Smooth muscle cell (in vitro differentiated cells): ENCODE results near the gene CCDC170. TPM values are rescaled to one million over a fixed set of nuclear protein-coding genes. Genes with fewer than 3 reads are reported as not detected.

Source experiments
- DNase-seq: peaks from one replicate; lab custom pipeline; 2025; ENCODE audit not compliant: unreplicated experiment; lab: John Stamatoyannopoulos, UW
- H2AFZ ChIP-seq: fragments of 200-600 bp; sonication (generic); 2 replicates; pipeline ENCODE4 v1.6.0; 2016; ENCODE audit warnings: antibody characterized with exemption, low read depth, mild to moderate bottlenecking
- H3F3A ChIP-seq: fragments of 200-600 bp; sonication (generic); 2 replicates; pipeline ENCODE4 v1.6.0; 2017; ENCODE audit warnings: antibody characterized with exemption, low read depth
- H3K27ac ChIP-seq: fragments of 200-600 bp; sonication (generic); 2 replicates; pipeline ENCODE4 v1.5.1; 2016; ENCODE audit warnings: low read depth, mild to moderate bottlenecking
- H3K27me3 ChIP-seq: fragments of 200-600 bp; sonication (generic); 2 replicates; pipeline ENCODE4 v1.6.1; 2016; ENCODE audit warnings: low read depth, mild to moderate bottlenecking
- H3K36me3 ChIP-seq: fragments of 200-600 bp; sonication (generic); 2 replicates; pipeline ENCODE4 v1.5.1; 2016; ENCODE audit warnings: low read depth
- H3K4me1 ChIP-seq: fragments of 200-600 bp; sonication (generic); 2 replicates; pipeline ENCODE4 v1.5.1; 2016; ENCODE audit warnings: low read depth
- H3K4me2 ChIP-seq: fragments of 200-600 bp; sonication (generic); 2 replicates; pipeline ENCODE4 v1.6.0; 2016; ENCODE audit warnings: mild to moderate bottlenecking
- H3K4me3 ChIP-seq: fragments of 200-600 bp; sonication (generic); 2 replicates; pipeline ENCODE4 v1.5.1; 2016; ENCODE audit warnings: mild to moderate bottlenecking
- H3K79me2 ChIP-seq: fragments of 200-600 bp; sonication (generic); 2 replicates; pipeline ENCODE4 v1.6.0; 2016; ENCODE audit warnings: low read depth, mild to moderate bottlenecking
- H3K9ac ChIP-seq: fragments of 200-600 bp; sonication (generic); 2 replicates; pipeline ENCODE4 v1.6.0; 2016; ENCODE audit warnings: low read depth
- H3K9me3 ChIP-seq: fragments of 200-600 bp; sonication (generic); replicated peaks from 2 replicates; pipeline ENCODE4 v1.5.1; 2016; ENCODE audit warnings: low read depth
- H4K20me1 ChIP-seq: fragments of 200-600 bp; sonication (generic); 2 replicates; pipeline ENCODE4 v1.6.0; 2016; ENCODE audit warnings: low read depth
- WGBS: methylation state at CpG from one replicate; pipeline ENCODE4 v1.1.7; 2016; ENCODE audit warnings: low lambda C conversion rate; 5-methylcytosine and 5-hydroxymethylcytosine counted together
- polyA plus RNA-seq: library from polyadenylated mRNA; unstranded; fragments of >200 nt; fragmentation: Nextera tagmentation; extraction: Ambion mirVana; gene quantifications from 2 replicates; pipeline ENCODE4 v1.2.1, GENCODE V29; 2016
- total RNA-seq: library from RNA; depleted of rRNA; stranded (reverse); fragments of >200 nt; gene quantifications from 2 replicates; pipeline ENCODE4 v1.2.3, GENCODE V29; 2014
- TF ChIP-seq, protein P1 (sequence below): fragments of 200-600 bp; sonication (generic); IDR thresholded peaks from 2 replicates; pipeline ENCODE4 v1.5.1; 2017; ENCODE audit warnings: borderline replicate concordance, mild to moderate bottlenecking, antibody characterized with exemption; ENCODE audit not compliant: insufficient read depth, poor library complexity, severe bottlenecking

Gene CCDC170
- total and polyA plus RNA-seq, 2 experiments from 2014 or later: 0.27 to 0.63 TPM

DNA sequence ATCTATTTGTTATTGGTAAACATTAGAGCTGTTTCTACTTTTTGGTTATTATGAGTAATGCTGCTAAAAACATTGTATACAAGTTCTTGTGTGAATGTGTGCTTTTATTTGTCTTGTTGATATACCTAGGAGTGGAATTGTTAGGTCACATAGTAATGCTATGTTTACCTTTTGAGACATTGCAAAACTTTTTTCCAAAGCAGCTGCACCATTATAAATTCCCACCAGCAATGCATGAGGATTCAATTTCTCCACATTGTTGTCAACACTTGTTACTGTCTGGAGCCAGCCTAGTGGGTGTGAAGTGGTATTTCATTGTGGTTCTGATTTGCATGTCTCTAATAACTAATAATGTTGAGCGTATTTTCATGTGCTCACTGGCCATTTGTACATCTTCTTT lies 145.9 kb downstream of the CCDC170 start:
- no peaks in the 10 kb centered on the region for H3K36me3 ChIP-seq
- no peaks in the 10 kb centered on the region for H3F3A ChIP-seq
- TF ChIP-seq, protein P1, sequence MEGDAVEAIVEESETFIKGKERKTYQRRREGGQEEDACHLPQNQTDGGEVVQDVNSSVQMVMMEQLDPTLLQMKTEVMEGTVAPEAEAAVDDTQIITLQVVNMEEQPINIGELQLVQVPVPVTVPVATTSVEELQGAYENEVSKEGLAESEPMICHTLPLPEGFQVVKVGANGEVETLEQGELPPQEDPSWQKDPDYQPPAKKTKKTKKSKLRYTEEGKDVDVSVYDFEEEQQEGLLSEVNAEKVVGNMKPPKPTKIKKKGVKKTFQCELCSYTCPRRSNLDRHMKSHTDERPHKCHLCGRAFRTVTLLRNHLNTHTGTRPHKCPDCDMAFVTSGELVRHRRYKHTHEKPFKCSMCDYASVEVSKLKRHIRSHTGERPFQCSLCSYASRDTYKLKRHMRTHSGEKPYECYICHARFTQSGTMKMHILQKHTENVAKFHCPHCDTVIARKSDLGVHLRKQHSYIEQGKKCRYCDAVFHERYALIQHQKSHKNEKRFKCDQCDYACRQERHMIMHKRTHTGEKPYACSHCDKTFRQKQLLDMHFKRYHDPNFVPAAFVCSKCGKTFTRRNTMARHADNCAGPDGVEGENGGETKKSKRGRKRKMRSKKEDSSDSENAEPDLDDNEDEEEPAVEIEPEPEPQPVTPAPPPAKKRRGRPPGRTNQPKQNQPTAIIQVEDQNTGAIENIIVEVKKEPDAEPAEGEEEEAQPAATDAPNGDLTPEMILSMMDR: no peak
- H3K79me2 ChIP-seq: no peaks in the 10 kb centered on the region
- no peak overlapping the region for H3K9ac ChIP-seq
- no peak overlapping the region for H3K4me3 ChIP-seq
- DNase-seq: no peak
- H3K27me3 ChIP-seq: no peaks in the 10 kb centered on the region
- no peaks in the 10 kb centered on the region for H3K9me3 ChIP-seq
- H3K4me2 ChIP-seq: no peak overlapping the region
- no peaks in the 10 kb centered on the region for H4K20me1 ChIP-seq
- no peak overlapping the region for H2AFZ ChIP-seq
- no peaks in the 10 kb centered on the region for H3K4me1 ChIP-seq
- WGBS: 79% methylated on average over 1 of the region's 1 CpG
- H3K27ac ChIP-seq: no peak overlapping the region

GRCh38 chr6:151641028-151641427 lies 147.2 kb downstream of the CCDC170 start:
- H4K20me1 ChIP-seq: no peaks in the 10 kb centered on the region
- TF ChIP-seq, protein P1: no peak
- H3K4me3 ChIP-seq: no peak overlapping the region
- H2AFZ ChIP-seq: no peak overlapping the region
- no peak for DNase-seq
- H3K36me3 ChIP-seq: no peaks in the 10 kb centered on the region
- no peaks in the 10 kb centered on the region for H3K79me2 ChIP-seq
- H3K27ac ChIP-seq: no peak overlapping the region
- H3K9me3 ChIP-seq: no peaks in the 10 kb centered on the region
- H3K4me2 ChIP-seq: no peak overlapping the region
- no peak overlapping the region for H3K9ac ChIP-seq
- no peaks in the 10 kb centered on the region for H3K4me1 ChIP-seq
- 92% methylated on average over 3 of the region's 3 CpGs for WGBS
- H3F3A ChIP-seq: no peaks in the 10 kb centered on the region
- H3K27me3 ChIP-seq: no peaks in the 10 kb centered on the region

DNA sequence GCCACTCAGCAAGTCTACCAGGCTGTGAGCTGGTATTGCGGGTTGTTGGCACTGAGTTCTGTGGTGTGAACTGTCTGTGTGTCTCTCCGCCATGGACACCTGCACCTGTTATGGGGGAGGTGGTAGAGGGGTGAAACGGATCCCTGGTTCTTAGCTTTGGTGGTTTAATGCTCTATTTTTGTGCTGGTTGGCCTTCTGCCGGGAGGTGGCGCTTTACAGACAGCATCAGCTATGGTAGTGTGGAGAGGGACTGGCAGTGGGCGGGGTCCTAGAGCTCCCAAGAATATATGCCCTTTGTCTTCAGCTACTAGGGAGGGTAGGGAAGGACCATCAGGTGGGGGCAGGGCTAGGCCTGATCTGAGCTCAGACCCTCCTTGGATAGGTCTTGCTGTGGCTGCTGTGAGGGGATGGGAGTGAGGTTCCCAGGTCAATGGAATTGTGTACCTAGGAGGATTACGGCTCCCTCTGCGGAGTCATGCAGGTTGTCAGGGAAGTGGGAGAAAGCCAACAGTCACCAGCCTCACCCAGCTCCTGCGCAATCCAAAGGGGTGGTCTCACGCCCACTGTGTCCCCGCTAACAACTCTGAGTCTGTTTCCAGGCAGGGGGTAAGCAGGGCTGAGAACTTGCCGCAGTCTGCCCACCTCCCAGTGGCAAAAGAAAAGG lies 154.3 kb downstream of the CCDC170 start:
- DNase-seq: no peak
- H2AFZ ChIP-seq: no peak overlapping the region
- 60% methylated on average over 12 of the region's 12 CpGs for WGBS

More for the DNA sequence above, 154.3 kb downstream of the CCDC170 start:
- H3K4me2 ChIP-seq: no peak overlapping the region
- no peaks in the 10 kb centered on the region for H3K79me2 ChIP-seq
- TF ChIP-seq, protein P1: peak; percentile 33
- H3K27me3 ChIP-seq: no peaks in the 10 kb centered on the region
- H3K4me3 ChIP-seq: no peak overlapping the region
- H3F3A ChIP-seq: no peaks in the 10 kb centered on the region
- H3K36me3 ChIP-seq: no peaks in the 10 kb centered on the region
- no peaks in the 10 kb centered on the region for H3K9me3 ChIP-seq
- no peak overlapping the region for H3K9ac ChIP-seq
- no peaks in the 10 kb centered on the region for H4K20me1 ChIP-seq
- no peaks in the 10 kb centered on the region for H3K4me1 ChIP-seq
- H3K27ac ChIP-seq: no peak overlapping the region
